Measurements from ENCODE around the gene GNA12. TPM values are rescaled to one million over a fixed set of nuclear protein-coding genes. Genes with fewer than 3 reads are reported as not detected.

Gene GNA12
- total and polyA plus RNA-seq, 5 donors from 2014 or later: 5.0 to 29.1 (median 7.9) TPM

GRCh38 chr7:2717293-2718261, 126.5 kb downstream of the GNA12 start:
- Histone ChIP-seq H3K27ac (ENCODE audit: insufficient read depth, low read length, poor library complexity, severe bottlenecking) (peak overlapping the region; percentile 53), H3K27me3 (ENCODE audit: control insufficient read depth, insufficient read depth, low read length) (no peaks in the 10 kb centered on the region), H3K36me3 (ENCODE audit: control insufficient read depth, insufficient read depth, low read length) (no peaks in the 10 kb centered on the region), H3K4me3 (ENCODE audit: low read depth, low read length) (no peak overlapping the region), H3K9me3 (ENCODE audit: control insufficient read depth in 2 of 2, low read length in 2 of 2) (no peaks in the 10 kb centered on the region), H3K4me1 (ENCODE audit: control insufficient read depth, insufficient read depth, low read length, poor library complexity, severe bottlenecking) (peaks cover 56% of the 10 kb centered on the region)
- DNase-seq (peak in 2 of 3 donors; percentile 55 to 89), ATAC-seq (ENCODE audit: low read depth in 2 of 2) (peak; percentile 35 to 43)
- Mint-ChIP-seq H3K27me3 (no peaks in the 10 kb centered on the region), H3K4me1 (peaks cover 18 to 74% (median 34%) of the 10 kb centered on the region in 4 donors), H3K4me3 (peak overlapping the region; percentile 43 to 84 (median 63)), H3K27ac (peak overlapping the region; percentile 91 to 97 (median 93)), H3K9me3 (no peaks in the 10 kb centered on the region), H3K36me3 (peaks cover 7% of the 10 kb centered on the region)

- ATAC-seq (ENCODE audit: low read depth in 2 of 2): no peak
- peaks cover 18 to 78% (median 34%) of the 10 kb centered on the region in 4 donors for H3K4me1 Mint-ChIP-seq
- H3K9me3 Mint-ChIP-seq: no peaks in the 10 kb centered on the region
- H3K27me3 Mint-ChIP-seq: no peaks in the 10 kb centered on the region
- H3K4me3 Mint-ChIP-seq: peak overlapping the region in 3 of 4 donors; percentile 59 to 69 (median 61)
- no peaks in the 10 kb centered on the region for H3K36me3 ChIP-seq (ENCODE audit: control insufficient read depth, insufficient read depth, low read length)
- no peak for DNase-seq
- H3K27ac Mint-ChIP-seq: peak overlapping the region; percentile 48 to 93 (median 91)
- H3K9me3 ChIP-seq (ENCODE audit: control insufficient read depth in 2 of 2, low read length in 2 of 2): no peaks in the 10 kb centered on the region
- H3K27me3 ChIP-seq (ENCODE audit: control insufficient read depth, insufficient read depth, low read length): no peaks in the 10 kb centered on the region
- H3K36me3 Mint-ChIP-seq: peaks cover 7% of the 10 kb centered on the region
- peaks cover 61% of the 10 kb centered on the region for H3K4me1 ChIP-seq (ENCODE audit: control insufficient read depth, insufficient read depth, low read length, poor library complexity, severe bottlenecking)
- H3K4me3 ChIP-seq (ENCODE audit: low read depth, low read length): no peak overlapping the region
- H3K27ac ChIP-seq (ENCODE audit: insufficient read depth, low read length, poor library complexity, severe bottlenecking): no peak overlapping the region
Measured at GRCh38 chr7:2716906-2717292, 127.2 kb downstream of the GNA12 start.

GRCh38 chr7:2716488-2716887, 127.6 kb downstream of the GNA12 start:
- H3K4me1 Mint-ChIP-seq: peaks cover 18 to 81% (median 34%) of the 10 kb centered on the region in 4 donors
- Histone ChIP-seq H3K4me1 (ENCODE audit: control insufficient read depth, insufficient read depth, low read length, poor library complexity, severe bottlenecking) (peaks cover 65% of the 10 kb centered on the region), H3K36me3 (ENCODE audit: control insufficient read depth, insufficient read depth, low read length) (no peaks in the 10 kb centered on the region), H3K27me3 (ENCODE audit: control insufficient read depth, insufficient read depth, low read length) (no peaks in the 10 kb centered on the region), H3K27ac (ENCODE audit: insufficient read depth, low read length, poor library complexity, severe bottlenecking) (peak overlapping the region; percentile 64), H3K9me3 (ENCODE audit: control insufficient read depth in 2 of 2, low read length in 2 of 2) (no peaks in the 10 kb centered on the region), H3K4me3 (ENCODE audit: low read depth, low read length) (no peak overlapping the region)
- H3K27me3 Mint-ChIP-seq: no peaks in the 10 kb centered on the region
- no peak for DNase-seq
- H3K36me3 Mint-ChIP-seq: peaks cover 7% of the 10 kb centered on the region
- no peaks in the 10 kb centered on the region for H3K9me3 Mint-ChIP-seq
- no peak for ATAC-seq (ENCODE audit: low read depth in 2 of 2)
- peak overlapping the region; percentile 48 to 95 (median 93) for H3K27ac Mint-ChIP-seq
- peak overlapping the region; percentile 55 to 73 (median 65) for H3K4me3 Mint-ChIP-seq

- Mint-ChIP-seq H3K4me3 (peak overlapping the region; percentile 55 to 73 (median 65)), H3K4me1 (peaks cover 16 to 84% (median 35%) of the 10 kb centered on the region in 4 donors), H3K9me3 (no peaks in the 10 kb centered on the region), H3K27ac (peak overlapping the region; percentile 86 to 95 (median 93)), H3K36me3 (peaks cover 10% of the 10 kb centered on the region), H3K27me3 (no peaks in the 10 kb centered on the region)
- peak overlapping the region; percentile 64 for H3K27ac ChIP-seq (ENCODE audit: insufficient read depth, low read length, poor library complexity, severe bottlenecking)
- no peaks in the 10 kb centered on the region for H3K27me3 ChIP-seq (ENCODE audit: control insufficient read depth, insufficient read depth, low read length)
- H3K36me3 ChIP-seq (ENCODE audit: control insufficient read depth, insufficient read depth, low read length): no peaks in the 10 kb centered on the region
- H3K4me3 ChIP-seq (ENCODE audit: low read depth, low read length): peak overlapping the region; percentile 41
- no peaks in the 10 kb centered on the region for H3K9me3 ChIP-seq (ENCODE audit: control insufficient read depth in 2 of 2, low read length in 2 of 2)
- peak; percentile 43 to 78 (median 67) for DNase-seq
- ATAC-seq (ENCODE audit: low read depth in 2 of 2): peak; percentile 63
- H3K4me1 ChIP-seq (ENCODE audit: control insufficient read depth, insufficient read depth, low read length, poor library complexity, severe bottlenecking): peaks cover 67% of the 10 kb centered on the region
Measured at GRCh38 chr7:2715341-2716231, 128.5 kb downstream of the GNA12 start.

- peaks cover 22 to 88% (median 43%) of the 10 kb centered on the region in 4 donors for H3K4me1 Mint-ChIP-seq
- H3K27ac Mint-ChIP-seq: peak overlapping the region; percentile 86 to 95 (median 93)
- Histone ChIP-seq H3K4me1 (ENCODE audit: control insufficient read depth, insufficient read depth, low read length, poor library complexity, severe bottlenecking) (peaks cover 72% of the 10 kb centered on the region), H3K9me3 (ENCODE audit: control insufficient read depth in 2 of 2, low read length in 2 of 2) (no peaks in the 10 kb centered on the region), H3K27ac (ENCODE audit: insufficient read depth, low read length, poor library complexity, severe bottlenecking) (no peak overlapping the region), H3K27me3 (ENCODE audit: control insufficient read depth, insufficient read depth, low read length) (no peaks in the 10 kb centered on the region), H3K4me3 (ENCODE audit: low read depth, low read length) (no peak overlapping the region), H3K36me3 (ENCODE audit: control insufficient read depth, insufficient read depth, low read length) (no peaks in the 10 kb centered on the region)
- H3K27me3 Mint-ChIP-seq: no peaks in the 10 kb centered on the region
- DNase-seq: no peak
- peaks cover 10% of the 10 kb centered on the region for H3K36me3 Mint-ChIP-seq
- H3K4me3 Mint-ChIP-seq: peak overlapping the region in 2 of 4 donors; percentile 56 to 60
- no peak for ATAC-seq (ENCODE audit: low read depth in 2 of 2)
- H3K9me3 Mint-ChIP-seq: no peaks in the 10 kb centered on the region
Measured at GRCh38 chr7:2714636-2715035, 129.5 kb downstream of the GNA12 start.

GRCh38 chr7:2713978-2714377, 130.1 kb downstream of the GNA12 start:
- Histone ChIP-seq H3K27me3 (ENCODE audit: control insufficient read depth, insufficient read depth, low read length) (no peaks in the 10 kb centered on the region), H3K27ac (ENCODE audit: insufficient read depth, low read length, poor library complexity, severe bottlenecking) (no peak overlapping the region), H3K4me3 (ENCODE audit: low read depth, low read length) (no peak overlapping the region), H3K36me3 (ENCODE audit: control insufficient read depth, insufficient read depth, low read length) (no peaks in the 10 kb centered on the region), H3K4me1 (ENCODE audit: control insufficient read depth, insufficient read depth, low read length, poor library complexity, severe bottlenecking) (peaks cover 74% of the 10 kb centered on the region), H3K9me3 (ENCODE audit: control insufficient read depth in 2 of 2, low read length in 2 of 2) (no peaks in the 10 kb centered on the region)
- peak overlapping the region in 1 of 4 donors; percentile 32 for H3K4me3 Mint-ChIP-seq
- peak overlapping the region; percentile 85 to 95 (median 93) for H3K27ac Mint-ChIP-seq
- DNase-seq (no peak), ATAC-seq (ENCODE audit: low read depth in 2 of 2) (no peak)
- H3K9me3 Mint-ChIP-seq: no peaks in the 10 kb centered on the region
- peaks cover 10% of the 10 kb centered on the region for H3K36me3 Mint-ChIP-seq
- peaks cover 22 to 86% (median 43%) of the 10 kb centered on the region in 4 donors for H3K4me1 Mint-ChIP-seq
- H3K27me3 Mint-ChIP-seq: no peaks in the 10 kb centered on the region

- no peak for DNase-seq
- H3K4me1 ChIP-seq (ENCODE audit: control insufficient read depth, insufficient read depth, low read length, poor library complexity, severe bottlenecking): peaks cover 74% of the 10 kb centered on the region
- no peak for ATAC-seq (ENCODE audit: low read depth in 2 of 2)
- Mint-ChIP-seq H3K4me1 (peaks cover 22 to 84% (median 40%) of the 10 kb centered on the region in 4 donors), H3K27me3 (no peaks in the 10 kb centered on the region), H3K36me3 (peaks cover 10% of the 10 kb centered on the region), H3K4me3 (peak overlapping the region in 1 of 4 donors; percentile 32), H3K27ac (peak overlapping the region; percentile 66 to 95 (median 93)), H3K9me3 (no peaks in the 10 kb centered on the region)
- H3K4me3 ChIP-seq (ENCODE audit: low read depth, low read length): no peak overlapping the region
- no peaks in the 10 kb centered on the region for H3K27me3 ChIP-seq (ENCODE audit: control insufficient read depth, insufficient read depth, low read length)
- H3K9me3 ChIP-seq (ENCODE audit: control insufficient read depth in 2 of 2, low read length in 2 of 2): no peaks in the 10 kb centered on the region
- no peak overlapping the region for H3K27ac ChIP-seq (ENCODE audit: insufficient read depth, low read length, poor library complexity, severe bottlenecking)
- no peaks in the 10 kb centered on the region for H3K36me3 ChIP-seq (ENCODE audit: control insufficient read depth, insufficient read depth, low read length)
Measured at GRCh38 chr7:2713370-2713769, 130.7 kb downstream of the GNA12 start.
